ENCODE data around the gene ESYT2. TPM values are rescaled to one million over a fixed set of nuclear protein-coding genes. Genes with fewer than 3 reads are reported as not detected.

ESYT2 gene
- total RNA-seq, 1 experiment from 2014 or later: 68.2 TPM

DNA sequence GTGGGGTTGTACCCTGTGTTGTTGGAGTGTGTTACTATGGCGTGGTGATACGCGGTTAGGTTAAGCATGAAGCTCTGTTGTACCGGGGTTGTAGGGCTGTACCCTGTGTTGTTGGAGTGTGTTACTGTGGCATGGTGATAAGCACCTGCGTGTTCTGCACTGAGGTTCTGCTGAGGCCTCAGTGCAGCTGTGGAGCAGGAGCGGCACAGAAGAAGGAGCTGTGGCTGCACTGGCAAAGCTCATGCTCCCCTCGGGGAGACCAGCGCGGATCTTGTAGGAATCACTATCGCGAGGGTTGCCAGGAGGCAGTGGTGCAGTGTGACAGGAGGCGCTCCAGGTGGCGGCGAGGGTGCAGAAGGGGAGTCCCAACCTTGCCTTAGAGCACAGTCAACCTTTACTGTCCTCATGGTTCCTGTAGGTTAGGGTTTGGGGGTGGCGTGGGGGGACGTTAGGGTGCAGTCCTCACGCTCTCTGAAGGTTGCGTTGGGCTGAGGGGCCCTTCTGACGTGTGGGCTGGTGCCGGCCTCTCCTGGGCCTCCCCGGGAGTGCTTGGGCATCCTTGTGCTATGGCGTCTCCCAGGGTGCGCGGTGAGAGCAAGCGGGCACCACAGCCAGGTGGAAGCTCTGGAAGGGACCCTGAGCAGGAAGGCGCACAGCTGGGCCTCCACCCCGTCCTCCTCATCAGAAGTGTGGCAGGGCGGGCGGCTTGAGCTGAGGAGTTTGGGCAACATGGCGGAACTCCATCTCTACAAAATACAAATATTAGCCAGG is 38.1 kb upstream of the ESYT2 start:
- no TSS peak for BruUV-seq (replicated peaks)
- ChIA-PET RAD21 (ENCODE audit: low non-redundant PET in 1 of 2, low total read pairs in 2 of 2, uncharacterized antibody in 2 of 2, unreplicated experiment in 2 of 2) (no interaction called here), POLR2A (no interaction called here), CTCF (no interaction called here)
- Histone ChIP-seq H3K79me2 (ENCODE audit: insufficient read depth, low read length) (peaks cover 4% of the 10 kb centered on the region; the same call in 1 of the 2 replicates), H3K9me3 (ENCODE audit: control insufficient read depth in 1 of 2, insufficient read depth in 1 of 2, low read depth in 1 of 2, low read length in 2 of 2) (no peaks in the 10 kb centered on the region), H3K4me3 (replicated peaks in 1 of 2; ENCODE audit: low read depth in 1 of 2, low read length in 2 of 2) (no peak overlapping the region), H3K36me3 (ENCODE audit: control insufficient read depth in 1 of 2, insufficient read depth in 2 of 2, low read length in 2 of 2) (no peaks in the 10 kb centered on the region), H3K4me1 (ENCODE audit: control insufficient read depth in 1 of 2, insufficient read depth in 2 of 2, low read length in 2 of 2) (peaks cover 3 to 30% of the 10 kb centered on the region in 2 experiments; a peak in 3 of 4 replicates), H2AFZ (ENCODE audit: low read depth, low read length, poor library complexity, severe bottlenecking) (no peak overlapping the region), H3K9me2 (ENCODE audit: insufficient read depth) (no peaks in the 10 kb centered on the region), H3K27me3 (ENCODE audit: insufficient read depth, low read length) (no peaks in the 10 kb centered on the region), H3K9ac (ENCODE audit: low read length) (no peak overlapping the region), H3K27ac (ENCODE audit: low read depth, low read length) (no peak overlapping the region), H3K4me2 (ENCODE audit: low read length) (no peak overlapping the region), H4K20me1 (ENCODE audit: insufficient read depth) (no peaks in the 10 kb centered on the region)
- DNase-seq (ENCODE audit: low read depth, low spot score) (no peak), ATAC-seq (no peak)
- intact Hi-C loops (cut with micrococcal nuclease): no loop called here
- TF ChIP-seq EZH2 (IDR thresholded peaks at IDR 0.05): no peak
- TF ChIP-seq SRF (IDR thresholded peaks at IDR 0.05; ENCODE audit: low read depth): no peak
- TF ChIP-seq, protein P1, sequence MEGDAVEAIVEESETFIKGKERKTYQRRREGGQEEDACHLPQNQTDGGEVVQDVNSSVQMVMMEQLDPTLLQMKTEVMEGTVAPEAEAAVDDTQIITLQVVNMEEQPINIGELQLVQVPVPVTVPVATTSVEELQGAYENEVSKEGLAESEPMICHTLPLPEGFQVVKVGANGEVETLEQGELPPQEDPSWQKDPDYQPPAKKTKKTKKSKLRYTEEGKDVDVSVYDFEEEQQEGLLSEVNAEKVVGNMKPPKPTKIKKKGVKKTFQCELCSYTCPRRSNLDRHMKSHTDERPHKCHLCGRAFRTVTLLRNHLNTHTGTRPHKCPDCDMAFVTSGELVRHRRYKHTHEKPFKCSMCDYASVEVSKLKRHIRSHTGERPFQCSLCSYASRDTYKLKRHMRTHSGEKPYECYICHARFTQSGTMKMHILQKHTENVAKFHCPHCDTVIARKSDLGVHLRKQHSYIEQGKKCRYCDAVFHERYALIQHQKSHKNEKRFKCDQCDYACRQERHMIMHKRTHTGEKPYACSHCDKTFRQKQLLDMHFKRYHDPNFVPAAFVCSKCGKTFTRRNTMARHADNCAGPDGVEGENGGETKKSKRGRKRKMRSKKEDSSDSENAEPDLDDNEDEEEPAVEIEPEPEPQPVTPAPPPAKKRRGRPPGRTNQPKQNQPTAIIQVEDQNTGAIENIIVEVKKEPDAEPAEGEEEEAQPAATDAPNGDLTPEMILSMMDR (IDR thresholded peaks at IDR 0.05 in 2 of 3, conservative IDR thresholded peaks at IDR 0.05 in 1 of 3; ENCODE audit: borderline replicate concordance in 1 of 3, insufficient read depth in 1 of 3, low read depth in 2 of 3, low read length in 2 of 3): no peak
- TF ChIP-seq EGR1 (IDR thresholded peaks at IDR 0.05; ENCODE audit: low read depth): no peak
- TF ChIP-seq, protein P2, sequence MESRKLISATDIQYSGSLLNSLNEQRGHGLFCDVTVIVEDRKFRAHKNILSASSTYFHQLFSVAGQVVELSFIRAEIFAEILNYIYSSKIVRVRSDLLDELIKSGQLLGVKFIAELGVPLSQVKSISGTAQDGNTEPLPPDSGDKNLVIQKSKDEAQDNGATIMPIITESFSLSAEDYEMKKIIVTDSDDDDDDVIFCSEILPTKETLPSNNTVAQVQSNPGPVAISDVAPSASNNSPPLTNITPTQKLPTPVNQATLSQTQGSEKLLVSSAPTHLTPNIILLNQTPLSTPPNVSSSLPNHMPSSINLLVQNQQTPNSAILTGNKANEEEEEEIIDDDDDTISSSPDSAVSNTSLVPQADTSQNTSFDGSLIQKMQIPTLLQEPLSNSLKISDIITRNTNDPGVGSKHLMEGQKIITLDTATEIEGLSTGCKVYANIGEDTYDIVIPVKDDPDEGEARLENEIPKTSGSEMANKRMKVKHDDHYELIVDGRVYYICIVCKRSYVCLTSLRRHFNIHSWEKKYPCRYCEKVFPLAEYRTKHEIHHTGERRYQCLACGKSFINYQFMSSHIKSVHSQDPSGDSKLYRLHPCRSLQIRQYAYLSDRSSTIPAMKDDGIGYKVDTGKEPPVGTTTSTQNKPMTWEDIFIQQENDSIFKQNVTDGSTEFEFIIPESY (IDR thresholded peaks at IDR 0.05; ENCODE audit: extremely low read depth, insufficient replicate concordance, low read length): no peak
- no peak for TF ChIP-seq RAD21 (IDR thresholded peaks at IDR 0.05; ENCODE audit: low read depth)
- TF ChIP-seq ZNF274 (IDR thresholded peaks at IDR 0.05; ENCODE audit: low read depth, low read length): no peak
- no peak for TF ChIP-seq POLR2AphosphoS5 (IDR thresholded peaks at IDR 0.05; ENCODE audit: low read depth, low read length)
- TF ChIP-seq ELF1 (IDR thresholded peaks at IDR 0.05; ENCODE audit: borderline replicate concordance, low read depth): no peak
- no peak for TF ChIP-seq YY1 (IDR thresholded peaks at IDR 0.05; ENCODE audit: extremely low read depth, insufficient replicate concordance, low read depth, low read length)
- TF ChIP-seq, protein P3, sequence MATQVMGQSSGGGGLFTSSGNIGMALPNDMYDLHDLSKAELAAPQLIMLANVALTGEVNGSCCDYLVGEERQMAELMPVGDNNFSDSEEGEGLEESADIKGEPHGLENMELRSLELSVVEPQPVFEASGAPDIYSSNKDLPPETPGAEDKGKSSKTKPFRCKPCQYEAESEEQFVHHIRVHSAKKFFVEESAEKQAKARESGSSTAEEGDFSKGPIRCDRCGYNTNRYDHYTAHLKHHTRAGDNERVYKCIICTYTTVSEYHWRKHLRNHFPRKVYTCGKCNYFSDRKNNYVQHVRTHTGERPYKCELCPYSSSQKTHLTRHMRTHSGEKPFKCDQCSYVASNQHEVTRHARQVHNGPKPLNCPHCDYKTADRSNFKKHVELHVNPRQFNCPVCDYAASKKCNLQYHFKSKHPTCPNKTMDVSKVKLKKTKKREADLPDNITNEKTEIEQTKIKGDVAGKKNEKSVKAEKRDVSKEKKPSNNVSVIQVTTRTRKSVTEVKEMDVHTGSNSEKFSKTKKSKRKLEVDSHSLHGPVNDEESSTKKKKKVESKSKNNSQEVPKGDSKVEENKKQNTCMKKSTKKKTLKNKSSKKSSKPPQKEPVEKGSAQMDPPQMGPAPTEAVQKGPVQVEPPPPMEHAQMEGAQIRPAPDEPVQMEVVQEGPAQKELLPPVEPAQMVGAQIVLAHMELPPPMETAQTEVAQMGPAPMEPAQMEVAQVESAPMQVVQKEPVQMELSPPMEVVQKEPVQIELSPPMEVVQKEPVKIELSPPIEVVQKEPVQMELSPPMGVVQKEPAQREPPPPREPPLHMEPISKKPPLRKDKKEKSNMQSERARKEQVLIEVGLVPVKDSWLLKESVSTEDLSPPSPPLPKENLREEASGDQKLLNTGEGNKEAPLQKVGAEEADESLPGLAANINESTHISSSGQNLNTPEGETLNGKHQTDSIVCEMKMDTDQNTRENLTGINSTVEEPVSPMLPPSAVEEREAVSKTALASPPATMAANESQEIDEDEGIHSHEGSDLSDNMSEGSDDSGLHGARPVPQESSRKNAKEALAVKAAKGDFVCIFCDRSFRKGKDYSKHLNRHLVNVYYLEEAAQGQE (IDR thresholded peaks at IDR 0.05; ENCODE audit: low read depth): no peak
- no peak for TF ChIP-seq ZFX (IDR thresholded peaks at IDR 0.05)
- TF ChIP-seq, protein P4, sequence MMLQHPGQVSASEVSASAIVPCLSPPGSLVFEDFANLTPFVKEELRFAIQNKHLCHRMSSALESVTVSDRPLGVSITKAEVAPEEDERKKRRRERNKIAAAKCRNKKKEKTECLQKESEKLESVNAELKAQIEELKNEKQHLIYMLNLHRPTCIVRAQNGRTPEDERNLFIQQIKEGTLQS (IDR thresholded peaks at IDR 0.05): no peak
- no peak for TF ChIP-seq EZH2phosphoT487 (IDR thresholded peaks at IDR 0.05; ENCODE audit: borderline replicate concordance)
- no peak for TF ChIP-seq JUND (IDR thresholded peaks at IDR 0.05)

Data from HCT116 (cell line).